ENCODE measurements around the gene PTPN6.
A peak's percentile ranks its signal among the peaks of the same experiment; 100 is the strongest.

PTPN6 gene

DNA sequence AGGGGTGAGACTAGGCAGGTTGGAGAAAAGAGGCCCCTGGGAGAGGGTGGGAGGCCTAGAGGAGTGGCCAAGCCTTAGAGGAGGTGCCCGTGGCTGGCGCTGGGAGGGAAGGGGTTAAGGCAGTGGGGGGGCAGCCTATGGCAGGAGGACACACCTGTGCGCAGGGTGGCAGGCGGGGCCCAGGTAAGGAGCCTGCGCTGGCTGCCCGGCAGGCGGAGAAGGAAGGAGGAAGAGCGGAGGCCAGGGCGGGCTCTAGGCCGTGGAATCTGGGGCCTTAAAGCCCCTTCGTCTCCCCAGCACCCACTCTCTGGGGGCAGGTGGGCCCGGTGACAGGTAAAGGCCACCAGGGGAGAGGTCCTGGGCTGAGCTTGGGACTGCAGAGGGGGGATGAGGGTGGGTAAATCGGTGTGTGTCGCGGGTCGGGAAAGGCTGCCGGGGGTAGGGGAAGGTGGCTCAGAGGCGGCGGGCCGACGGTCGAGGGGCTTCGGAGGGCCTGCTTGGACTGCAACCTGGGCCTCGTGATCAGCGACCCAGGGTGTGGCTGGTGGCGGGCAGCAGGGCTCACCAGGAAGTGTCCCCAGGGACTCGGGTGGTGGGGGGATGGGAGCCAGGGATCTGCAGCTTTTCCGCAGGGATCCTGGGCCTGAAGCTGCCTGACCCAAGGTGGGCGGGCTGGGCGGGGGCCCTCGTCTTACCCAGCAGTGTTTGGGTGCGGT is 12.0 kb downstream of the PTPN6 start:
- DNase-seq: no peak
- peaks cover 5 to 68% (median 59%) of the 10 kb centered on the region in 4 experiments for H3K4me1 ChIP-seq (ENCODE audit: control extremely low read depth in 1 of 4, control insufficient read depth in 4 of 4, insufficient read depth in 4 of 4, low read length in 3 of 4)
- no peaks in the 10 kb centered on the region for H3K27me3 ChIP-seq (replicated peaks in 2 of 5; ENCODE audit: control insufficient read depth in 4 of 5, insufficient read depth in 5 of 5, low read length in 4 of 5)
- 90% methylated on average over 14 of the region's 32 CpGs for WGBS (ENCODE audit: insufficient coverage)
- H3K9me3 ChIP-seq (ENCODE audit: control extremely low read depth in 1 of 5, control insufficient read depth in 4 of 5, insufficient read depth in 2 of 5, low read depth in 1 of 5, low read length in 4 of 5): no peaks in the 10 kb centered on the region
- H3K4me3 ChIP-seq (ENCODE audit: control insufficient read depth in 1 of 7, extremely low read depth in 1 of 7, insufficient read depth in 4 of 7, low read depth in 2 of 7, low read length in 6 of 7): no peak overlapping the region
- POLR2A ChIA-PET: interaction anchor here (2.8 to 3.9 kb wide), 2 partner anchors 19 kb away, joined by 42 read pairs; partner anchors contain the start of genes C12orf57 and RNU7-1
- H3K27ac ChIP-seq (ENCODE audit: insufficient read depth in 1 of 2, low read depth in 1 of 2, low read length in 2 of 2, poor library complexity in 1 of 2, severe bottlenecking in 2 of 2): peak overlapping the region in 1 of 2 experiments; percentile 73
- CTCF ChIA-PET: interaction anchor here (1.5 to 13.5 kb wide), 7 partner anchors 9 to 148 kb away, joined by 5 to 441 read pairs (median 12); partner anchors contain the start of genes C12orf57, PTPN6, RNU7-1 and SPSB2
- H3K36me3 ChIP-seq (ENCODE audit: control insufficient read depth in 4 of 4, insufficient read depth in 4 of 4, low read length in 3 of 4): peaks cover 16 to 69% (median 35%) of the 10 kb centered on the region in 4 experiments

- CTCF ChIA-PET: interaction anchor here (1.0 to 13.5 kb wide), 14 partner anchors 8 to 148 kb away, joined by 3 to 441 read pairs (median 6); partner anchors contain the start of genes C12orf57, PTPN6, RNU7-1 and SPSB2
- H3K27ac ChIP-seq (ENCODE audit: insufficient read depth in 1 of 2, low read depth in 1 of 2, low read length in 2 of 2, poor library complexity in 1 of 2, severe bottlenecking in 2 of 2): peak overlapping the region in 1 of 2 experiments; percentile 8
- H3K4me3 ChIP-seq (ENCODE audit: control insufficient read depth in 1 of 7, extremely low read depth in 1 of 7, insufficient read depth in 4 of 7, low read depth in 2 of 7, low read length in 6 of 7): no peak overlapping the region
- H3K36me3 ChIP-seq (ENCODE audit: control insufficient read depth in 4 of 4, insufficient read depth in 4 of 4, low read length in 3 of 4): peaks cover 15 to 69% (median 40%) of the 10 kb centered on the region in 4 experiments
- no peak for DNase-seq
- WGBS (ENCODE audit: insufficient coverage): 91% methylated on average over 15 of the region's 17 CpGs
- POLR2A ChIA-PET: interaction anchor here (3.9 kb wide), 1 partner anchor 19 kb away, joined by 42 read pairs; the partner anchor contains the start of genes C12orf57 and RNU7-1
- H3K4me1 ChIP-seq (ENCODE audit: control extremely low read depth in 1 of 4, control insufficient read depth in 4 of 4, insufficient read depth in 4 of 4, low read length in 3 of 4): peaks cover 2 to 66% (median 54%) of the 10 kb centered on the region in 4 experiments
- no peaks in the 10 kb centered on the region for H3K27me3 ChIP-seq (replicated peaks in 2 of 5; ENCODE audit: control insufficient read depth in 4 of 5, insufficient read depth in 5 of 5, low read length in 4 of 5)
- H3K9me3 ChIP-seq (ENCODE audit: control extremely low read depth in 1 of 5, control insufficient read depth in 4 of 5, insufficient read depth in 2 of 5, low read depth in 1 of 5, low read length in 4 of 5): no peaks in the 10 kb centered on the region
These were observed 12.7 kb downstream of the PTPN6 start for GRCh38 chr12:6963791-6964413.

GRCh38 chr12:6964605-6965025 is 13.5 kb downstream of the PTPN6 start:
- peaks cover 2 to 66% (median 53%) of the 10 kb centered on the region in 4 experiments for H3K4me1 ChIP-seq (ENCODE audit: control extremely low read depth in 1 of 4, control insufficient read depth in 4 of 4, insufficient read depth in 4 of 4, low read length in 3 of 4)
- ChIA-PET CTCF (interaction anchor here (1.0 to 13.5 kb wide), 14 partner anchors 9 to 147 kb away, joined by 3 to 441 read pairs (median 5); partner anchors contain the start of genes C12orf57, PTPN6 and RNU7-1), POLR2A (interaction anchor here (3.9 kb wide), 1 partner anchor 20 kb away, joined by 42 read pairs; the partner anchor contains the start of genes C12orf57 and RNU7-1)
- no peaks in the 10 kb centered on the region for H3K27me3 ChIP-seq (replicated peaks in 2 of 5; ENCODE audit: control insufficient read depth in 4 of 5, insufficient read depth in 5 of 5, low read length in 4 of 5)
- H3K27ac ChIP-seq (ENCODE audit: insufficient read depth in 1 of 2, low read depth in 1 of 2, low read length in 2 of 2, poor library complexity in 1 of 2, severe bottlenecking in 2 of 2): peak overlapping the region in 1 of 2 experiments; percentile 50
- peaks cover 16 to 70% (median 40%) of the 10 kb centered on the region in 4 experiments for H3K36me3 ChIP-seq (ENCODE audit: control insufficient read depth in 4 of 4, insufficient read depth in 4 of 4, low read length in 3 of 4)
- no peak overlapping the region for H3K4me3 ChIP-seq (ENCODE audit: control insufficient read depth in 1 of 7, extremely low read depth in 1 of 7, insufficient read depth in 4 of 7, low read depth in 2 of 7, low read length in 6 of 7)
- no peak for DNase-seq
- 73% methylated on average over 7 of the region's 8 CpGs for WGBS (ENCODE audit: insufficient coverage)
- H3K9me3 ChIP-seq (ENCODE audit: control extremely low read depth in 1 of 5, control insufficient read depth in 4 of 5, insufficient read depth in 2 of 5, low read depth in 1 of 5, low read length in 4 of 5): no peaks in the 10 kb centered on the region

GRCh38 chr12:6965026-6965661 is 14.0 kb downstream of the PTPN6 start:
- CTCF ChIA-PET: interaction anchor here (0.7 to 13.5 kb wide), 18 partner anchors 9 to 180 kb away, joined by 3 to 441 read pairs (median 5); partner anchors contain the start of genes C12orf57, PTPN6, RNU7-1 and SPSB2
- Histone ChIP-seq H3K4me1 (ENCODE audit: control extremely low read depth in 1 of 4, control insufficient read depth in 4 of 4, insufficient read depth in 4 of 4, low read length in 3 of 4) (peaks cover 2 to 64% (median 54%) of the 10 kb centered on the region in 4 experiments), H3K27me3 (replicated peaks in 2 of 5; ENCODE audit: control insufficient read depth in 4 of 5, insufficient read depth in 5 of 5, low read length in 4 of 5) (no peaks in the 10 kb centered on the region), H3K9me3 (ENCODE audit: control extremely low read depth in 1 of 5, control insufficient read depth in 4 of 5, insufficient read depth in 2 of 5, low read depth in 1 of 5, low read length in 4 of 5) (no peaks in the 10 kb centered on the region), H3K4me3 (ENCODE audit: control insufficient read depth in 1 of 7, extremely low read depth in 1 of 7, insufficient read depth in 4 of 7, low read depth in 2 of 7, low read length in 6 of 7) (no peak overlapping the region), H3K27ac (ENCODE audit: insufficient read depth in 1 of 2, low read depth in 1 of 2, low read length in 2 of 2, poor library complexity in 1 of 2, severe bottlenecking in 2 of 2) (peak overlapping the region in 1 of 2 experiments; percentile 50), H3K36me3 (ENCODE audit: control insufficient read depth in 4 of 4, insufficient read depth in 4 of 4, low read length in 3 of 4) (peaks cover 16 to 65% (median 36%) of the 10 kb centered on the region in 4 experiments)
- peak; percentile 89 to 94 (median 91) for DNase-seq
- WGBS (ENCODE audit: insufficient coverage): 40% methylated on average over 8 of the region's 12 CpGs
- POLR2A ChIA-PET: interaction anchor here (3.9 kb wide), 1 partner anchor 20 kb away, joined by 42 read pairs; the partner anchor contains the start of genes C12orf57 and RNU7-1

DNA sequence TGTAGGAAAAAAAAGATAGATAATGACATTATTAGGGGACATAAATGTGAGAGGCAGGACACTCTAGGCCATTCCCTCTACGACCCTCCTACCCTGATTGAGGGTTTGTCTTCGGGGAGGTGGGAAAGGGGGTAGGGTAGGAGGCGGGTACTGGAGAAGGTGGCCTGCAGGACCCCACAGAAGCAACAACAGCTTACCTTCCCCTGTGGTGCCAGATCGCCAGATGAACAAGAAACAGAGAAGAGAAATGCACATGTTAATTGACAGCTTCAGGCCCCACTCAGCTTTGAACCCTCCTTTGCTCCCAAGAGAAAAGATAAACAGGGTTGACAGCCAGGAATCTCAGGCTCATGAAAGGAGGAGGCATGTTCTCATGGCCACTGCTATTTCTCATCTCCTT is 14.6 kb downstream of the PTPN6 start:
- no peak overlapping the region for H3K27ac ChIP-seq (ENCODE audit: insufficient read depth in 1 of 2, low read depth in 1 of 2, low read length in 2 of 2, poor library complexity in 1 of 2, severe bottlenecking in 2 of 2)
- 88% methylated on average over 3 of the region's 4 CpGs for WGBS (ENCODE audit: insufficient coverage)
- no peak for DNase-seq
- ChIA-PET CTCF (interaction anchor here (0.7 to 13.5 kb wide), 12 partner anchors 10 to 179 kb away, joined by 3 to 441 read pairs (median 4); partner anchors contain the start of genes C12orf57, C1R, PTPN6 and RNU7-1), POLR2A (interaction anchor here (3.9 kb wide), 1 partner anchor 21 kb away, joined by 42 read pairs; the partner anchor contains the start of genes C12orf57 and RNU7-1)
- no peaks in the 10 kb centered on the region for H3K9me3 ChIP-seq (ENCODE audit: control extremely low read depth in 1 of 5, control insufficient read depth in 4 of 5, insufficient read depth in 2 of 5, low read depth in 1 of 5, low read length in 4 of 5)
- no peak overlapping the region for H3K4me3 ChIP-seq (ENCODE audit: control insufficient read depth in 1 of 7, extremely low read depth in 1 of 7, insufficient read depth in 4 of 7, low read depth in 2 of 7, low read length in 6 of 7)
- peaks cover 14 to 59% (median 31%) of the 10 kb centered on the region in 4 experiments for H3K36me3 ChIP-seq (ENCODE audit: control insufficient read depth in 4 of 4, insufficient read depth in 4 of 4, low read length in 3 of 4)
- H3K27me3 ChIP-seq (replicated peaks in 2 of 5; ENCODE audit: control insufficient read depth in 4 of 5, insufficient read depth in 5 of 5, low read length in 4 of 5): no peaks in the 10 kb centered on the region
- peaks cover 2 to 58% (median 49%) of the 10 kb centered on the region in 4 experiments for H3K4me1 ChIP-seq (ENCODE audit: control extremely low read depth in 1 of 4, control insufficient read depth in 4 of 4, insufficient read depth in 4 of 4, low read length in 3 of 4)

DNA sequence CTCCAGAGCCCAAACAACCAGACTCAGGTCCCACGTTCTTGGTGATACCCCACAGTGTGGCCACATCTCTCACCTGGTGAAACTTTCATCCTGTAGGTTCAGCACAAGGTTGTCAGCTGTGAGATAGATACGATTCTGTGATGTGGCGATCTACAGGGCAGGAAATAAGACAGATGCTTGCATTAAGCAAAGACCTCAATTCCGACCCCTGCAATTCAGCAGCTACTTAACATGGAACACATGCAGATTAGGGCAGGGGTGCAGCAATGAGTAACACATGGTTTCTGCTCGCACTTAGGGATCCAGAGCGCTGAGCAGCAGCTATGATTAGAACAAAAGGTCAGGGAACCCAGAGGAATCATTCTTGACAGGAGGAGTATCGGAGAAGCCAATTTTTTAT is 15.2 kb downstream of the PTPN6 start:
- POLR2A ChIA-PET: interaction anchor here (0.6 to 3.9 kb wide), 2 partner anchors 22 to 161 kb away, joined by 5 to 42 read pairs; partner anchors contain the start of genes C12orf57 and RNU7-1
- CTCF ChIA-PET: interaction anchor here (0.5 to 13.5 kb wide), 13 partner anchors 9 to 179 kb away, joined by 3 to 441 read pairs (median 3); partner anchors contain the start of genes C12orf57, C1R, PTPN6 and RNU7-1
- WGBS (ENCODE audit: insufficient coverage): 96% methylated on average over 7 of the region's 7 CpGs
- Histone ChIP-seq H3K36me3 (ENCODE audit: control insufficient read depth in 4 of 4, insufficient read depth in 4 of 4, low read length in 3 of 4) (peaks cover 13 to 53% (median 28%) of the 10 kb centered on the region in 4 experiments), H3K27ac (ENCODE audit: insufficient read depth in 1 of 2, low read depth in 1 of 2, low read length in 2 of 2, poor library complexity in 1 of 2, severe bottlenecking in 2 of 2) (no peak overlapping the region), H3K27me3 (replicated peaks in 2 of 5; ENCODE audit: control insufficient read depth in 4 of 5, insufficient read depth in 5 of 5, low read length in 4 of 5) (no peaks in the 10 kb centered on the region), H3K9me3 (ENCODE audit: control extremely low read depth in 1 of 5, control insufficient read depth in 4 of 5, insufficient read depth in 2 of 5, low read depth in 1 of 5, low read length in 4 of 5) (no peaks in the 10 kb centered on the region), H3K4me3 (ENCODE audit: control insufficient read depth in 1 of 7, extremely low read depth in 1 of 7, insufficient read depth in 4 of 7, low read depth in 2 of 7, low read length in 6 of 7) (no peak overlapping the region), H3K4me1 (ENCODE audit: control extremely low read depth in 1 of 4, control insufficient read depth in 4 of 4, insufficient read depth in 4 of 4, low read length in 3 of 4) (peaks cover 2 to 52% (median 43%) of the 10 kb centered on the region in 4 experiments)
- no peak for DNase-seq

Measured in common myeloid progenitor, CD34-positive (primary cell).